Psoas muscle (tissue), 8 donors: ENCODE measurements around the gene WDR93. TPM values are rescaled to one million over a fixed set of nuclear protein-coding genes. Genes with fewer than 3 reads are reported as not detected.
A peak's percentile ranks its signal among the peaks of the same experiment; 100 is the strongest.

Source experiments
- ATAC-seq, 4 donors: fragments of 200-7000 bp; cut with Tn5 transposase; one replicate each; pipeline ENCODE4 v1.9.1; 2020; ENCODE audit warnings: moderate library complexity in 3 of 4, mild to moderate bottlenecking in 2 of 4
- DNase-seq, 2 donors: peaks; one replicate each; pipeline ENCODE4 v3.0.0-alpha.2; 2020
- H3K27ac ChIP-seq: fragments of 200-600 bp; one replicate; pipeline ENCODE4 v1.8.0; 2022
- H3K27me3 ChIP-seq, 3 donors: fragments of 200-600 bp in 1 of 3; one replicate each; pipeline versions ENCODE4 v1.6.1 to v1.8.0; 2013 to 2022; ENCODE audit warnings: low read length in 2 of 3, mild to moderate bottlenecking in 2 of 3, moderate library complexity in 1 of 3; ENCODE audit not compliant: insufficient read depth in 3 of 3
- H3K36me3 ChIP-seq, 2 donors: fragments of 200-600 bp in 1 of 2; one replicate each; pipeline versions ENCODE4 v1.6.1 to v1.8.0; 2013 to 2022; ENCODE audit warnings: low read depth in 1 of 2, mild to moderate bottlenecking in 1 of 2, moderate library complexity in 1 of 2; ENCODE audit not compliant: insufficient read depth in 1 of 2
- H3K4me1 ChIP-seq: fragments of 200-600 bp; one replicate; pipeline ENCODE4 v1.8.0; 2022
- H3K4me3 ChIP-seq: fragments of 200-600 bp; one replicate; pipeline ENCODE4 v1.8.0; 2022; ENCODE audit warnings: mild to moderate bottlenecking
- H3K9me3 ChIP-seq: fragments of 200-600 bp; one replicate; pipeline ENCODE4 v1.8.0; 2022
- CTCF ChIP-seq: fragments of 200-600 bp; IDR thresholded peaks from one replicate; pipeline ENCODE4 v1.8.0; 2022; ENCODE audit warnings: antibody characterized with exemption
- WGBS, 3 donors: extraction: QIAGEN DNeasy Blood & Tissue Kit; methylation state at CpG; one replicate each; pipeline versions ENCODE4 v1.1.6 to v1.1.7; 2013; 5-methylcytosine and 5-hydroxymethylcytosine counted together
- intact Hi-C, 2 donors: fragments of 100-400 bp; cut with DNase I; formaldehyde crosslinking; loops; one replicate each; pipeline versions ENCODE4 v1.11.0 to v1.14.2; 2022
- polyA plus RNA-seq, 3 donors: library from polyadenylated mRNA; stranded (reverse); fragments of 200-250 nt; gene quantifications; one replicate each; pipeline ENCODE4 v1.2.3, GENCODE V29; 2013
- total RNA-seq, 4 donors: library from RNA; stranded (reverse); fragmentation: NEBNext Ultra II Directional in 2 of 4; extraction: Animal tissue kit (Norgen Biotek cat#: 25700) in 2 of 4; gene quantifications; one replicate each; pipeline versions ENCODE4 v1.2.1 to v1.2.4, GENCODE V29; 2021 to 2023
- donor health status: healthy with polysubstance abuse.
- donor health status: DM: no; HTN: no; CAD: no; lungs with moderate emphysema.
- donor health status: Bipolar disorder and iron deficiency.
- donor health status: healthy.
- donor health status: DM: yes; HTN: yes; CAD: no.
- donor health status: DM: no; HTN: no; CAD: no.
- donor health status: DM: no; HTN: no; CAD: no.
- donor health status: DM: yes; HTN: yes; CAD: no.

WDR93 gene
- total and polyA plus RNA-seq, 7 donors, result 0.03 TPM; not detected in 6

- intact Hi-C loops, result no loop called here
- Histone ChIP-seq H3K9me3 (no peaks in the 10 kb centered on the region), H3K4me1 (no peaks in the 10 kb centered on the region), H3K36me3 (no peaks in the 10 kb centered on the region), H3K4me3 (no peak overlapping the region), H3K27me3 (no peaks in the 10 kb centered on the region), H3K27ac (no peak overlapping the region)
- no peak for TF ChIP-seq CTCF
- ATAC-seq (peak in 2 of 4 donors; percentile 8 to 10), DNase-seq (no peak)
- WGBS, 3 donors, result 82 to 90% (median 88%) methylated on average over 21 to 22 of the region's 22 CpGs
These were observed 44.0 kb upstream of the WDR93 start for GRCh38 chr15:89646416-89647141.

- peak; percentile 84 to 89 for DNase-seq
- TF ChIP-seq CTCF, result peak; percentile 75
- intact Hi-C loops, result no loop called here
- H3K27ac ChIP-seq, result no peak overlapping the region
- no peaks in the 10 kb centered on the region for H3K4me1 ChIP-seq
- H3K27me3 ChIP-seq, result no peaks in the 10 kb centered on the region
- no peaks in the 10 kb centered on the region for H3K36me3 ChIP-seq
- H3K9me3 ChIP-seq, result no peaks in the 10 kb centered on the region
- ATAC-seq, result peak; percentile 77 to 95 (median 79)
- 49 to 54% (median 52%) methylated on average over 23 to 25 of the region's 25 CpGs for WGBS, 3 donors
- no peak overlapping the region for H3K4me3 ChIP-seq
These were observed 43.3 kb upstream of the WDR93 start for GRCh38 chr15:89647191-89647851.

DNA sequence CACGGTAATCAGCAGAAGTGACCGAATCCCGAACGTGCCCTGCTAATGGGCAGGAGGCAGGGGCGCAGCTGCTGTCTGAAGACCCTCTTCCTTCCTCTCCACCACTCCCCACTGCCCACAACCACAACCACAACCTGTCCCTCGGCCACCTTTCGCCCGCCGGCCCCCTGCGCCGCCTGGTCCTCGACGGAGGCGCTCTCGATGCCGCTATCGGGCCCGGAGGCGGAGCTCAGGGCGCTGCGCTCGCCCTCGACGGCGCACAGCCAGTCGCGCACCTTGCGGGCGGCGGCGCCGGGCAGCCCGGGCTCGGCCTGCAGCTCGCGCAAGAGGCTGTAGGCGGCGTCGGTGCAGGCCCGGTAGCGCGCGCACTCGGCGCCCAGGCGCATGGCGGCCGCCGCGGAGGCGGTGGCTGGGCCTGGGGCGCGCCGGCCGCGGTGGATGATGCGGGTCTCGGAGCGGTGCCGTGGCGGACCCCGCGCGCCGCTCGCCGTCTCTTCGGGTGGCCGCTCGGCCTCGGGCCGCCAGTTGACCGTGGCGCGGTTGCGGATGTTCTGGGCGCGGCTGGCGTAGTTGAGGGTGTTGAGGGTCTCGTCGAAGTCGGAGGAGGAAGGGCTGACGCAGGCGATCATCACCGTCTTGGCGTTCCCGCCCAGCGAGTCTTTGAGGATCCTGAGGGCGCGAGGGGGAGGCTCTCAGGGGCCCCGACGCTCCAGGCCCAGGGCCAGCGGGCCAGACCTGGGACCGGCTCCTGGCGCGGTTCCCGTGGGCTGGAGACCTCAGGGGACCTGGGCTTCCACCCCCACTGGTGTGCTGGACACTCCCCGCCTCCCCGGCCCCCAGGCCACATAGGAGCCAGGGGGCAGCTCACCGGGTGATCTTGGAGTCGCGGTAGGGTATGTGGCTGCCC lies 42.3 kb upstream of the WDR93 start:
- intact Hi-C loops, result no loop called here
- Histone ChIP-seq H3K4me3 (no peak overlapping the region), H3K36me3 (no peaks in the 10 kb centered on the region), H3K4me1 (no peaks in the 10 kb centered on the region), H3K27me3 (peaks cover 0 to 7% (median 5%) of the 10 kb centered on the region in 3 donors), H3K9me3 (no peaks in the 10 kb centered on the region), H3K27ac (no peak overlapping the region)
- no peak for TF ChIP-seq CTCF
- DNase-seq, result no peak
- no peak for ATAC-seq
- 85 to 87% (median 85%) methylated on average over 81 to 102 of the region's 102 CpGs for WGBS, 3 donors

GRCh38 chr15:89649013-89649625 lies 41.5 kb upstream of the WDR93 start:
- Histone ChIP-seq H3K9me3 (no peaks in the 10 kb centered on the region), H3K36me3 (no peaks in the 10 kb centered on the region), H3K4me3 (no peak overlapping the region), H3K27ac (no peak overlapping the region), H3K4me1 (no peaks in the 10 kb centered on the region), H3K27me3 (peaks cover 0 to 12% (median 8%) of the 10 kb centered on the region in 3 donors)
- intact Hi-C loops, result no loop called here
- no peak for TF ChIP-seq CTCF
- WGBS, 3 donors, result 95 to 97% (median 96%) methylated on average over 31 to 37 of the region's 37 CpGs
- no peak for DNase-seq
- ATAC-seq, result no peak
